Fibroblast of pulmonary artery (primary cell): ENCODE data around the gene MEF2C.

ENCODE experiments used
- DNase-seq: peaks from one replicate; pipeline ENCODE4 v3.0.0-alpha.2; 2010; ENCODE audit warnings: low read depth
- H3K4me3 ChIP-seq: replicated peaks from 2 replicates; pipeline ENCODE4 v1.5.1; 2011; ENCODE audit warnings: low read depth, mild to moderate bottlenecking, control low read depth, low read length, moderate library complexity
- TF ChIP-seq, protein P1 (sequence below): IDR thresholded peaks from 2 replicates; pipeline ENCODE4 v1.5.1; 2011; ENCODE audit warnings: mild to moderate bottlenecking, control low read depth, low read length, inconsistent platforms; ENCODE audit errors: missing control alignments

Gene MEF2C

DNA sequence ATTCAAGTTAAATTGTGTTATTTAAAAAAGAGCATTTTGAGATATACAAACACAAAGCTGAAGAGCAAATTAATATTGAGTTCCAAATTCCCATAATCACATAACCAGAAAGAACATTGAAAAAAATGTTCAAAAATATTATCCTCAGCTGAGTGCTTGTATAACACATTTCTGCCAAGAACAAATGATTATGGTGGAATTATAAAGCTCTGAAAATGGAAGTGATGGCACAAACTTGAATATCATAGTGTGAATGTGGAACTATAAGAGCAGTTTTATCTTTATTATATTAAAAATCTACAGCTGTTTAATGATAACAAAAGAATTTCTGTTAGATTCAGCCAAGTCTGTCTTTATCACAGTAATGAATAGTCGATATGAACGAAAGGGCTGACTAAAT lies 117.8 kb downstream of the MEF2C start:
- no peak for DNase-seq
- no peak overlapping the region for H3K4me3 ChIP-seq
- TF ChIP-seq, protein P1, sequence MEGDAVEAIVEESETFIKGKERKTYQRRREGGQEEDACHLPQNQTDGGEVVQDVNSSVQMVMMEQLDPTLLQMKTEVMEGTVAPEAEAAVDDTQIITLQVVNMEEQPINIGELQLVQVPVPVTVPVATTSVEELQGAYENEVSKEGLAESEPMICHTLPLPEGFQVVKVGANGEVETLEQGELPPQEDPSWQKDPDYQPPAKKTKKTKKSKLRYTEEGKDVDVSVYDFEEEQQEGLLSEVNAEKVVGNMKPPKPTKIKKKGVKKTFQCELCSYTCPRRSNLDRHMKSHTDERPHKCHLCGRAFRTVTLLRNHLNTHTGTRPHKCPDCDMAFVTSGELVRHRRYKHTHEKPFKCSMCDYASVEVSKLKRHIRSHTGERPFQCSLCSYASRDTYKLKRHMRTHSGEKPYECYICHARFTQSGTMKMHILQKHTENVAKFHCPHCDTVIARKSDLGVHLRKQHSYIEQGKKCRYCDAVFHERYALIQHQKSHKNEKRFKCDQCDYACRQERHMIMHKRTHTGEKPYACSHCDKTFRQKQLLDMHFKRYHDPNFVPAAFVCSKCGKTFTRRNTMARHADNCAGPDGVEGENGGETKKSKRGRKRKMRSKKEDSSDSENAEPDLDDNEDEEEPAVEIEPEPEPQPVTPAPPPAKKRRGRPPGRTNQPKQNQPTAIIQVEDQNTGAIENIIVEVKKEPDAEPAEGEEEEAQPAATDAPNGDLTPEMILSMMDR: no peak

DNA sequence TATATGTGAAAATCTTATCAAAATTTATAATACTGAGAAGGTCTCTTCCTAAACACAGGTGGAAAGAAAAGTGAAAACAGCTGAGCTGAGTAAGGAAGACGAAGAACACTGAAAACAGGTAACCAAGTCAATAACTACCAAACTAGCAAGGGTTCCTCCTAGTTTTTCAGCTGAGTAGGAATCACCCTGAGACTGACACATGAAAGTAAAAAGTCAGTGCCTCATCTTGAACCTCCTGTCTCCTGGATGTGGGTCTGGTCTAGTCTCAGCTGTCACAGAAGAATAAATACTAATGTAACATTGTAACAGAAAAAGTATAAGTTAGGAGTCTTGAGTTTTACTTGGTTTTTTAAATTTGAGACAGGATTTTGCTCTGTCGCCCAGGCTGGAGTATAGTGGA lies 121.0 kb downstream of the MEF2C start:
- TF ChIP-seq, protein P1: no peak
- no peak overlapping the region for H3K4me3 ChIP-seq
- no peak for DNase-seq

DNA sequence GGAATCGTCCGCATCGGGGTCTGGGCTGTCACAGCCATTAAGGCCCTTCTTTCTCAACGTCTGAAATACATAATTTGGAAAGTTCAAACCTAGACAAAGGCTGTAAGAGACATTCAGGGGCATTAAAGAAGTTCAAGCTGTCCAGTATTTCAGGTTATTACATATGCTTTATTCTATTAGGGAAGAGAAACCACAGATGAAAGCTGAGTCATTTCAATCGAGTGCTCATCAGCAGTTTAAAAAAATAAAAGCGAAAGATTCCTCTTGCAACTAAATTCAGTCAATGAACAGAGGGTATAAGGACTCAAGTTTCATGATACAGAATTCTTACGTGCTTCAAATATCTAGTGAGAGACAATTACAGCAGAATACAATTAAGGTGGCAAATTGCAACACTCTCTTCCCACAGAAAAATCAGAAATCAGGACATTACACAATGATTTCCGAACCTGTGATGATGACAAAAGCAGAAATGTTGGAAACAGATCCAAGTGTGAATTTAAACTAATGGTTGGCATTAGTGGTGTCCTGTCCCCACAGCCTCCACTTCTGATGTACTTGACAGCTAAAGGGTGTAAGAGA lies 121.6 kb downstream of the MEF2C start:
- TF ChIP-seq, protein P1: no peak

DNA sequence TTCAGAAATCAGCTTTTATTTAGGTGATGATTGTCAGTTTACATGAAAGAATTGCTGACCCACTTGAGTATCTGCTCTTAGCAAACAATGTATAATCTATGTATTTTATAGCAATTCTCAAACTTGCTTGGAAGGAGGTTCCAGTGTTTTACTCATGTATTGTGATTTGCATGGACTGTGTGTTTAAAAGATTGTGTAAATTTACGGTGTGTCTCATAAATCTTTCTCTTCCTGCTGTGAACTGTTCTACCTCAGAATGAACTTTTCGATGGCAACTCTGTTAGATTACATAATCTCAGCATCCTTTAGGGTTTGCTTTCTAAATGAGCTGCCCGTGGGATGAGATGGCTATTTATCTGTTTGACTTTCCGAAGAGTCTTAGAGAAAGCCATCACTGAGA lies 122.5 kb downstream of the MEF2C start:
- no peak for DNase-seq
- TF ChIP-seq, protein P1: no peak
- H3K4me3 ChIP-seq: no peak overlapping the region

More for the DNA sequence above, 121.6 kb downstream of the MEF2C start:
- no peak overlapping the region for H3K4me3 ChIP-seq
- peak; percentile 16 for DNase-seq

DNA sequence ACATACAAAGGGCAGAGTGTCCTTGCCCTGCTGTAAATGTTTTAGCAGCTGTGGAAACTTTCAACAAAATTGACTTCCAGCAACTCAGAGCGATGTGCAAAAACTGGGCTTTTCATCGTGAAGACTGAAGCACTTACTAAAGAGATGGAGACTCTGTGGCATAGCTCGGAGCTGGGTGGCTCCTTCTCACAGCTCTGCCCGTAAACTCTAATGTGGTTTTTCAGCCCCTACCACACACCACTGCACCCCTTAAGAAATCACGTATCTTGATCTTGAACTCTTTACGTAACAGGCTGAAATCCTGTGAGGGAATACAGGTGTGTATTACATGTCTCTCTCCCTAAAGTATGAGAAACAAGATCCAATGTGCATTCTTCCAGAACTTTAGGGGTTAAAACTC lies 124.4 kb downstream of the MEF2C start:
- DNase-seq: no peak
- TF ChIP-seq, protein P1: no peak
- H3K4me3 ChIP-seq: no peak overlapping the region

DNA sequence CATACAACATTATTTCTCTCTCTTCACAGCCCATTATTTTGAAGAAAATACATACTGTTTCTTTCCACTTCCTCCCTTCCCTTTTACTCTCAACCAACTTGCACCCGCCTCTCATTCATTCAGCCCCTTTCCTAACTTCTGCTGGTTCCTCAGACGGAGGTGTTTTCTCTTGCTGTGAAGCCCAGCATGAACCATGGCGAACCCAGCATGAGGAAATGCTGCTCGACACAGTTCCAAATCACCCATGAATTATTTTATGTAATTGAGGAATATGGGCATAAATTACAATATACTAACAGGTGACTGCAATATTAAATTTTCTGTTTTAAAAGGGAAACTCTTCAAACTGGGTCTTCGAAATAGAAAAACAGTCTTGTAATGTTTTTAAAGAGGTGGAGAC lies 124.8 kb downstream of the MEF2C start:
- TF ChIP-seq, protein P1: no peak
- no peak overlapping the region for H3K4me3 ChIP-seq
- DNase-seq: no peak

DNA sequence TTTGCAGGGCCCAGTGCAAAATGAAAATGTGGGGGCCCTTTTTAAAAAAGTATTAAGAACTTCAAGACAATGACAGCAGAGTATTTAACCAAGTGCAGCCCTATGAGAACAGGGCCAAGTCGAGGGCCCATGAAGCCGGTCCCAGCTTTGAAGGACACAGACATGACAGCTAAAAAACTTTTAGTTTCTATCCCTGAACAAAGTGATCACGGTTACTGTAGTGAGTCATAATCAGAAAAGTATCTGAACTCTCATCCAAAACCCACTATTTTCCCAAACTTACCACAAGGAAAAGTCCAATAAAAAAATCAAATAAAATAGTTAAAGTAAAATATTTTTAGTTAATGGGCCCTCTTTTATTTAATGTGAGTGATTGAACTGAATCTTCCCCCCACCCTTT lies 126.0 kb downstream of the MEF2C start:
- TF ChIP-seq, protein P1: no peak
- DNase-seq: no peak
- H3K4me3 ChIP-seq: no peak overlapping the region
